T-cell (primary cell): ENCODE results near the gene CEP164. TPM values are rescaled to one million over a fixed set of nuclear protein-coding genes. Genes with fewer than 3 reads are reported as not detected.
A peak's percentile ranks its signal among the peaks of the same experiment; 100 is the strongest.

ENCODE experiments used
- ATAC-seq, 4 experiments: fragments of 200-7000 bp in 3 of 4; fragments of 150-1000 bp in 1 of 4; cut with Tn5 transposase; replicated peaks in 1 of 4; 1 replicate in 3 of 4; 2 replicates in 1 of 4; pipeline ENCODE4 v1.10.0; 2021; ENCODE audit warnings: moderate library complexity in 3 of 4, mild to moderate bottlenecking in 2 of 4, moderate number of reproducible peaks in 1 of 4
- CTCF ChIA-PET, 2 donors: fragments of 300-600 bp; sonication (Branson Sonifier 250); formaldehyde crosslinking; loops; one replicate each; lab custom pipeline; 2022; ENCODE audit warnings: antibody characterized with exemption in 2 of 2; lab: Charles Lee
- POLR2A ChIA-PET, 2 donors: fragments of 300-600 bp; sonication (Branson Sonifier 250); formaldehyde crosslinking; loops; one replicate each; lab custom pipeline; 2022; ENCODE audit warnings: antibody characterized with exemption in 2 of 2; lab: Charles Lee
- DNase-seq, 35 experiments: peaks; one replicate each; pipeline versions ENCODE4 v3.0.0 to v3.0.0-alpha.2; 2013 to 2023
- H3K27ac ChIP-seq: one replicate; pipeline ENCODE4 v1.5.1; 2013; ENCODE audit warnings: low read length
- H3K27me3 ChIP-seq, 2 experiments: replicated peaks in 1 of 2; 1 replicate in 1 of 2; 2 replicates in 1 of 2; pipeline versions ENCODE4 v1.6.1 to v1.7.0; 2013; ENCODE audit warnings: low read length in 1 of 2, mixed read lengths in 1 of 2; ENCODE audit not compliant: control insufficient read depth in 2 of 2, insufficient read depth in 2 of 2; ENCODE audit errors: extremely low read depth in 1 of 2
- H3K36me3 ChIP-seq, 2 donors: 1 replicate in 1 of 2; 2 replicates in 1 of 2; pipeline versions ENCODE4 v1.6.1 to v1.7.0; 2013; ENCODE audit warnings: low read length in 1 of 2; ENCODE audit not compliant: control insufficient read depth in 2 of 2, insufficient read depth in 1 of 2; ENCODE audit errors: extremely low read depth in 1 of 2
- H3K4me1 ChIP-seq, 2 experiments: 1 replicate in 1 of 2; 2 replicates in 1 of 2; pipeline versions ENCODE4 v1.6.1 to v1.7.0; 2013; ENCODE audit warnings: low read length in 2 of 2, mixed read lengths in 1 of 2; ENCODE audit not compliant: insufficient read depth in 2 of 2, control insufficient read depth in 1 of 2; ENCODE audit errors: extremely low read depth in 1 of 2
- H3K4me3 ChIP-seq, 2 donors: 1 replicate in 1 of 2; 2 replicates in 1 of 2; pipeline versions ENCODE4 v1.5.1 to v1.7.0; 2013; ENCODE audit warnings: mild to moderate bottlenecking in 2 of 2, low read length in 1 of 2, moderate library complexity in 1 of 2; ENCODE audit not compliant: control insufficient read depth in 1 of 2; ENCODE audit errors: extremely low read depth in 1 of 2
- H3K9me3 ChIP-seq: 2 replicates; pipeline ENCODE4 v1.7.0; 2013
- H3K27ac Mint-ChIP-seq, 2 donors: one replicate each; pipeline ENCODE4 v1.8.0; 2020 to 2021; ENCODE audit warnings: mild to moderate bottlenecking in 2 of 2, mixed read lengths in 2 of 2
- H3K27me3 Mint-ChIP-seq, 2 donors: one replicate each; pipeline ENCODE4 v1.8.0; 2021 to 2022; ENCODE audit warnings: mixed read lengths in 2 of 2
- H3K36me3 Mint-ChIP-seq: one replicate; pipeline ENCODE4 v1.8.0; 2021; ENCODE audit warnings: mixed read lengths
- H3K4me1 Mint-ChIP-seq, 3 donors: one replicate each; pipeline ENCODE4 v1.8.0; 2020 to 2022; ENCODE audit warnings: mixed read lengths in 3 of 3, mild to moderate bottlenecking in 1 of 3
- H3K4me3 Mint-ChIP-seq, 3 donors: one replicate each; pipeline ENCODE4 v1.8.0; 2020 to 2022; ENCODE audit warnings: mild to moderate bottlenecking in 3 of 3, mixed read lengths in 3 of 3, moderate library complexity in 3 of 3
- H3K9me3 Mint-ChIP-seq, 3 donors: one replicate each; pipeline ENCODE4 v1.8.0; 2020 to 2022; ENCODE audit warnings: mixed read lengths in 3 of 3
- WGBS: methylation state at CpG from one replicate; pipeline ENCODE4 v1.1.5; 2013; ENCODE audit warnings: missing lambda C conversion rate; ENCODE audit not compliant: insufficient coverage; 5-methylcytosine and 5-hydroxymethylcytosine counted together
- total RNA-seq, 35 experiments: library from RNA in 6 of 35; stranded (reverse) in 6 of 35; fragments of 120-200 nt in 1 of 35; gene quantifications; one replicate each; pipeline versions ENCODE4 v1.2.1 to v1.2.4 and lab custom pipeline; 2013 to 2026

Gene CEP164
- total RNA-seq, 5 donors from 2014 or later (not counting 1 experiment from before 2014, with no cell fraction given): 44.5 to 59.9 (median 52.5) TPM

DNA sequence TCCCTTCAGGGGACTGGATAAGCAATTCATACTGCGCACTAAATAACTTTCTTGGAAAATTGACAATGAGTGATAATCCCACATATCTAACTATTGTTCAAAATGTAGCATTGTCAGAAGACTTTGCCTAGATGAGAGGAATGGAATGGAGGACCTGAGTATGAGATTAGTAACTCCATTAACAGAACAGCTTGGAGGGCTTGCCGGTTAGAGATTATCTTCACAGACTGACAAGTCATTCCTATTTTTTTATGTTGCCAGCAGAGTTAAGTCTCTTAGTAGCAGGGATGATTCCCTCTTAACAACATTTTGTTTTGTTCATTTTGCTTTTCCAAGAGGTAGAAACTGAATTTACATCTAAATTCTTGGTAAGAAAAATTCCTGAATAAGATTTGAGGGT is 43.6 kb upstream of the CEP164 start:
- Mint-ChIP-seq H3K27me3 (no peaks in the 10 kb centered on the region), H3K4me1 (peaks cover 10 to 59% (median 37%) of the 10 kb centered on the region in 3 donors), H3K36me3 (peaks cover 68% of the 10 kb centered on the region), H3K27ac (peak overlapping the region in 1 of 2 donors; percentile 19), H3K4me3 (no peak overlapping the region), H3K9me3 (no peaks in the 10 kb centered on the region)
- ChIA-PET POLR2A (no interaction called here), CTCF (no interaction called here)
- Histone ChIP-seq H3K27ac (no peak overlapping the region), H3K4me1 (peaks cover 2 to 24% of the 10 kb centered on the region in 2 experiments), H3K4me3 (no peak overlapping the region), H3K27me3 (no peaks in the 10 kb centered on the region), H3K36me3 (peaks cover 24 to 50% of the 10 kb centered on the region in 2 donors), H3K9me3 (no peaks in the 10 kb centered on the region)
- DNase-seq: no peak
- ATAC-seq: no peak
- WGBS: no CpG with 5 or more reads among the region's 2 CpGs

GRCh38 chr11:117286588-117286987 is 41.1 kb upstream of the CEP164 start:
- DNase-seq (no peak), ATAC-seq (no peak)
- Mint-ChIP-seq H3K36me3 (peaks cover 76% of the 10 kb centered on the region), H3K9me3 (no peaks in the 10 kb centered on the region), H3K27ac (peak overlapping the region; percentile 3 to 11), H3K27me3 (no peaks in the 10 kb centered on the region), H3K4me3 (no peak overlapping the region), H3K4me1 (peaks cover 0 to 36% (median 17%) of the 10 kb centered on the region in 3 donors)
- ChIA-PET CTCF (interaction anchor here in 1 of 2 donors (0.5 kb wide), 1 partner anchor 721 kb away, joined by 5 read pairs; no protein-coding TSS in a partner anchor), POLR2A (no interaction called here)
- no peaks in the 10 kb centered on the region for H3K27me3 ChIP-seq
- H3K4me1 ChIP-seq: peaks cover 0 to 7% of the 10 kb centered on the region in 2 experiments
- no peak overlapping the region for H3K4me3 ChIP-seq
- no peaks in the 10 kb centered on the region for H3K9me3 ChIP-seq
- no peak overlapping the region for H3K27ac ChIP-seq
- WGBS: no CpG with 5 or more reads among the region's 2 CpGs
- peaks cover 29 to 50% of the 10 kb centered on the region in 2 donors for H3K36me3 ChIP-seq

DNA sequence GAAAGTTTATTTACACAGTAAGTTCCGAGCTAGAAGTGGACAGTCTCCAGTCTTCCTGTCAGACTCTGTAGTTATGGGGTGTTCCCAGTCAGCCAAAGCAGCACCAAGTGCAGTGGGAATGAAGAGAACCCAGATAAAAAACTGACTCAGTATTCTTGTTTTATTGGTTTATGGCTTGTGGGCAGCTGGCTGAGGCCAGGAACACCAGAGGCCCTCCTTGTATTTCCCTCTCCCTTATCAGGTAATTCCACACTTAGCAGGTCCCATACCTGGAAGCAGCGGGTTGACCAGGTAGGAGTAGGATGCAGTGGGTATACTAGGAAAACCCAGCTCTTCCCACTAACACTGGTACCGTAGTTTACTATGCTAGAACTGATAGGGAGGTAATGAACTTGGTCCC is 40.0 kb upstream of the CEP164 start:
- Histone ChIP-seq H3K27me3 (no peaks in the 10 kb centered on the region), H3K36me3 (peaks cover 20 to 39% of the 10 kb centered on the region in 2 donors), H3K9me3 (no peaks in the 10 kb centered on the region), H3K4me1 (peaks cover 0 to 3% of the 10 kb centered on the region in 2 experiments), H3K4me3 (no peak overlapping the region), H3K27ac (no peak overlapping the region)
- peak overlapping the region in 1 of 2 donors; percentile 43 for H3K27ac Mint-ChIP-seq
- H3K4me1 Mint-ChIP-seq: peaks cover 0 to 25% (median 9%) of the 10 kb centered on the region in 3 donors
- no peak overlapping the region for H3K4me3 Mint-ChIP-seq
- ChIA-PET CTCF (interaction anchor here in 1 of 2 donors (0.6 kb wide), 1 partner anchor 555 kb away, joined by 3 read pairs; no protein-coding TSS in a partner anchor), POLR2A (interaction anchor here in 1 of 2 donors (0.7 kb wide), 1 partner anchor 33 kb away, joined by 4 read pairs; no protein-coding TSS in a partner anchor)
- H3K9me3 Mint-ChIP-seq: no peaks in the 10 kb centered on the region
- 82% methylated on average over 1 of the region's 3 CpGs for WGBS
- H3K36me3 Mint-ChIP-seq: peaks cover 67% of the 10 kb centered on the region
- DNase-seq (no peak), ATAC-seq (no peak)
- H3K27me3 Mint-ChIP-seq: no peaks in the 10 kb centered on the region

- POLR2A ChIA-PET: no interaction called here
- Mint-ChIP-seq H3K27ac (no peak overlapping the region), H3K27me3 (no peaks in the 10 kb centered on the region), H3K36me3 (peaks cover 53% of the 10 kb centered on the region), H3K4me3 (no peak overlapping the region), H3K9me3 (no peaks in the 10 kb centered on the region), H3K4me1 (peaks cover 0 to 18% (median 6%) of the 10 kb centered on the region in 3 donors)
- DNase-seq (no peak), ATAC-seq (no peak)
- H3K36me3 ChIP-seq: peaks cover 11 to 22% of the 10 kb centered on the region in 2 donors
- peaks cover 0 to 3% of the 10 kb centered on the region in 2 experiments for H3K4me1 ChIP-seq
- CTCF ChIA-PET: no interaction called here
- H3K4me3 ChIP-seq: no peak overlapping the region
- H3K27me3 ChIP-seq: no peaks in the 10 kb centered on the region
- no peak overlapping the region for H3K27ac ChIP-seq
- WGBS: no CpG with 5 or more reads among the region's 1 CpG
- no peaks in the 10 kb centered on the region for H3K9me3 ChIP-seq
These were observed 37.9 kb upstream of the CEP164 start for GRCh38 chr11:117289795-117290194.

DNA sequence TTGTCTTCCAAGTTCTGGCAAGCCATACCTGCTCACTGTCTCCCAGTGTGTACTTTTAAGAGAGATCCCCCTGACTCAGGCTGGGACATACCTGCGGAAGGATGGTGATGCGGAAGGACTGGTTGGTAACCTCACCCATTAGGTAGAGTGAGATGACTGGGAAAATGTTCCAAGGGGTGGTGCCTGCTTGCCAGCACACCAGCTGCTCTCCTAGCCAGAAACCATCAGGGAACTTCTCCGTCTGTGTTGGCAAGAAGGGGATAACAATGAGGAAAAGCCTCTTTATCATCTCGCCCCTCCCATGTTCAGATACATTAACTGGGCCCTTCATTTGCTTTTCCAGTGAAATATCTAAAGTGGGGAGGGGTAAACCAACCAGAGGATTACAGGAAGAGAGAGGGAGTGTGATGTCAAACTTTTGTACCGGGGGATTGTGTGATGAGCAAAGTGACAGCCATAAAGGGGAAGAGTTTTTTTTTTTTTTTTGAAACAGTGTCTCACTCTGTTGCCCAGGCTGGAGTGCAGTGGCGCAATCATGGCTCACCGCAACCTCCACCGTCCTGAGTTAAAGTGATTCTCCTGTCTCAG is 36.8 kb upstream of the CEP164 start, which contains the start of gene BACE1-AS:
TSS of gene BACE1-AS (plus strand) at position 538 of the 588 bp plus-strand sequence.
- ATAC-seq (no peak), DNase-seq (no peak)
- Histone ChIP-seq H3K4me3 (no peak within 1 kb of the TSS), H3K4me1 (peaks cover 0 to 3% of the 10 kb centered on the region in 2 experiments), H3K9me3 (no peaks in the 10 kb centered on the region), H3K36me3 (peaks cover 11 to 12% of the 10 kb centered on the region in 2 donors), H3K27ac (no peak within 1 kb of the TSS), H3K27me3 (no peaks in the 10 kb centered on the region)
- POLR2A ChIA-PET: no interaction called here
- Mint-ChIP-seq H3K27ac (no peak within 1 kb of the TSS), H3K9me3 (no peaks in the 10 kb centered on the region), H3K27me3 (no peaks in the 10 kb centered on the region), H3K4me3 (no peak within 1 kb of the TSS), H3K36me3 (peaks cover 46% of the 10 kb centered on the region), H3K4me1 (peaks cover 0 to 18% (median 6%) of the 10 kb centered on the region in 3 donors)
- WGBS: 100% methylated on average over 3 of the region's 8 CpGs
- CTCF ChIA-PET: no interaction called here

- Histone ChIP-seq H3K27me3 (no peaks in the 10 kb centered on the region), H3K27ac (no peak overlapping the region), H3K4me1 (peaks cover 0 to 1% of the 10 kb centered on the region in 2 experiments), H3K9me3 (no peaks in the 10 kb centered on the region), H3K4me3 (no peak overlapping the region), H3K36me3 (peaks cover 11% of the 10 kb centered on the region in 2 donors)
- peaks cover 38% of the 10 kb centered on the region for H3K36me3 Mint-ChIP-seq
- ChIA-PET CTCF (no interaction called here), POLR2A (interaction anchor here in 1 of 2 donors (0.6 kb wide), 1 partner anchor 264 kb away, joined by 3 read pairs; no protein-coding TSS in a partner anchor)
- no peak overlapping the region for H3K27ac Mint-ChIP-seq
- 94% methylated on average over 2 of the region's 2 CpGs for WGBS
- H3K9me3 Mint-ChIP-seq: no peaks in the 10 kb centered on the region
- H3K27me3 Mint-ChIP-seq: no peaks in the 10 kb centered on the region
- peaks cover 0 to 6% (median 5%) of the 10 kb centered on the region in 3 donors for H3K4me1 Mint-ChIP-seq
- DNase-seq (no peak), ATAC-seq (no peak)
- no peak overlapping the region for H3K4me3 Mint-ChIP-seq
These were observed 35.0 kb upstream of the CEP164 start for GRCh38 chr11:117292616-117293015.
